Measurements from ENCODE around the gene MBOAT1. TPM values are rescaled to one million over a fixed set of nuclear protein-coding genes. Genes with fewer than 3 reads are reported as not detected.

Gene MBOAT1
- total and polyA plus RNA-seq, 10 donors = 1.0 to 14.9 (median 11.8) TPM

DNA sequence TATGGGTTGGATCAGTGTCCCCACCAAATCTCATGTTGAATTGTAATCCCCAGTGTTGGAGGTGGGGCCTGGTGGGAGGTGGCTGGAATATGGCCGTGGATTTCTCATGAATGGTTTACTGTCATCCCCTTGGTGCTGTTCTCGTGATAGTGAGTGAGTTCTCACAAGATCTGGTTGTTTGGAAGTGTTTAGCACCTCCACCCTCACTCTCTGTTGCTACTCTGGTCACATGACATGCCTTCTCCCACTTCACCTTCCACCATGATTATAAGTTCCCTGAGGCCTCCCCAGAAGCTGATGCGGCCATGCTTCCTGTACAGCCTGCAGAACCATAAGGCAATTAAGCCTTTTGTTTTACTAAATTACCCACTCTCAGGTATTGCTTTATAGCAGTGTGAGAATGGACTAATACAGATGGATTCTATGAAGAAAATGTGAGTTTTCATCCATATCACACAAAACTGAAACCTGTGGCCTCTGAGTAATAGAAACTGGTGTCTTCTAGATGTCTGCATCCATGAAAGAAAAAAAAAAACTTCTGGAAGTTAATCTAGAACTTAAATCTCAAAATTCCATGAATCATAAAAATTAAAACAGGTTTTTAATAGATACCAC, 39.3 kb downstream of the MBOAT1 start:
- intact Hi-C loops (cut with DNase I; ENCODE audit: low total_unique reads) = no loop called here
- DNase-seq = no peak
- TF ChIP-seq POLR2A (IDR thresholded peaks at IDR 0.05) = no peak
- TF ChIP-seq, protein P1, sequence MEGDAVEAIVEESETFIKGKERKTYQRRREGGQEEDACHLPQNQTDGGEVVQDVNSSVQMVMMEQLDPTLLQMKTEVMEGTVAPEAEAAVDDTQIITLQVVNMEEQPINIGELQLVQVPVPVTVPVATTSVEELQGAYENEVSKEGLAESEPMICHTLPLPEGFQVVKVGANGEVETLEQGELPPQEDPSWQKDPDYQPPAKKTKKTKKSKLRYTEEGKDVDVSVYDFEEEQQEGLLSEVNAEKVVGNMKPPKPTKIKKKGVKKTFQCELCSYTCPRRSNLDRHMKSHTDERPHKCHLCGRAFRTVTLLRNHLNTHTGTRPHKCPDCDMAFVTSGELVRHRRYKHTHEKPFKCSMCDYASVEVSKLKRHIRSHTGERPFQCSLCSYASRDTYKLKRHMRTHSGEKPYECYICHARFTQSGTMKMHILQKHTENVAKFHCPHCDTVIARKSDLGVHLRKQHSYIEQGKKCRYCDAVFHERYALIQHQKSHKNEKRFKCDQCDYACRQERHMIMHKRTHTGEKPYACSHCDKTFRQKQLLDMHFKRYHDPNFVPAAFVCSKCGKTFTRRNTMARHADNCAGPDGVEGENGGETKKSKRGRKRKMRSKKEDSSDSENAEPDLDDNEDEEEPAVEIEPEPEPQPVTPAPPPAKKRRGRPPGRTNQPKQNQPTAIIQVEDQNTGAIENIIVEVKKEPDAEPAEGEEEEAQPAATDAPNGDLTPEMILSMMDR (IDR thresholded peaks at IDR 0.05 in 8 of 11, conservative IDR thresholded peaks at IDR 0.05 in 3 of 11) = no peak
- TF ChIP-seq POLR2AphosphoS5 (IDR thresholded peaks at IDR 0.05) = no peak
- WGBS, 5 donors = 91 to 97% (median 94%) methylated on average over 3 of the region's 3 CpGs
- no peaks in the 10 kb centered on the region for H3K9me3 ChIP-seq
- no peaks in the 10 kb centered on the region for H3K27me3 ChIP-seq (replicated peaks in 1 of 7)
- peak overlapping the region in 6 of 8 donors; percentile 53 to 90 (median 81) for H3K27ac ChIP-seq
- H3K36me3 ChIP-seq = no peaks in the 10 kb centered on the region
- H3K4me1 ChIP-seq = peaks cover 0 to 54% (median 15%) of the 10 kb centered on the region in 6 donors
- no peak overlapping the region for H3K4me3 ChIP-seq

DNA sequence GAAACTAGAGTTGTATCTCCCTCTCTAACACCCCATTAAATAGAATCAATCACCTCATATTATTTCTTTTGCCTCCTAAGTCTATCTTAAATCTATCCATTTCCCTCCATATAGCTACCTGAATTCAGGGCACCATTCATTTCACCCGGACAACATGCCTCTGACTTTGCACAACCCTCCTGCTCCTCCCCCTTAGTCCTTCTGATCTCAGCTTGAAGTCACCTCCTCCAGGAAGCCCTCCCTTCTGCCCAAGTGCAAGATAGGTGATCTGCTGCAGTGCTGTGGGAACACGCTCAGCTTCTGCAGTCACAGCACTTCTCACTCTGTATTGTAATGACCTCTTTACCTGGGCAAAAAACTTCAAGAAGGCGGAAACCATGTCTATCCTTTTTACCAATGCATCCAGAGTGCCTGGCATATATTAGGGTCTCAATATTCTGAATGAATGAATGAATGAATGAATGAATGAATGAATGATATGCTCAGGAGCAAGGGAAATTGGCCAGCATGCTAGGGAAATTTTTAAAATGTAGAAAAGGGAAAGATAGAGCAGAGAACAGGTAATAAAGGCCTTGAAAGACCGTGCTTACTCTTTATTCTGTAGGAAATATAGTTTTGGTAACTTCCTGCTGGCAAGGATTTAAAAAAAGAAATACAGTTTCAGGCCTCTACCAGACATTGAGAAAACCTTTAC, 41.7 kb downstream of the MBOAT1 start:
- Histone ChIP-seq H3K9me3 (no peaks in the 10 kb centered on the region), H3K4me3 (no peak overlapping the region), H3K36me3 (peaks cover 0 to 10% (median 0%) of the 10 kb centered on the region in 6 donors), H3K27me3 (replicated peaks in 1 of 7) (no peaks in the 10 kb centered on the region), H3K4me1 (peaks cover 0 to 58% (median 15%) of the 10 kb centered on the region in 6 donors), H3K27ac (peak overlapping the region in 1 of 8 donors; percentile 72)
- DNase-seq = no peak
- TF ChIP-seq, protein P1 (IDR thresholded peaks at IDR 0.05 in 8 of 11, conservative IDR thresholded peaks at IDR 0.05 in 3 of 11) = no peak
- no peak for TF ChIP-seq POLR2AphosphoS5 (IDR thresholded peaks at IDR 0.05)
- TF ChIP-seq POLR2A (IDR thresholded peaks at IDR 0.05) = no peak
- intact Hi-C loops (cut with DNase I; ENCODE audit: low total_unique reads) = no loop called here
- 66 to 81% (median 72%) methylated on average over 4 of the region's 4 CpGs for WGBS, 5 donors

DNA sequence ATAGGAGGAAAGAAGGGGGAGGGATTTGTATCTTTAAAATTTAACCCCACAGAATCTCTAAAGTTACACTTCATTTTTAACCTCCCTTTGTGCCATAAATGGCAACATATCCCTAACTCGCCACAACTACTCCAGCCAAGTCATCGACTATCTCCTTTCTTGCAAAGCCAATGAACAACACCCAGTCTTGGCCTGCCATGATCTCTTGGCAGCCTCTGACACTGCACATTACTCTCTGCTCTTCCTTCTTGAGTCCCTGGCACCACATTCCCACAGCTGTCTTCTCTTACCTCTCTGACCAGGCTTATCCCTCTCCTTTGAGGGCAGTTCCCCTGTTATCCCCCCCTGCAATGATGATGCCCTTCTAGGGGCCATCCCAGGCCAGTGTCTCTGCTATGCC, 42.5 kb downstream of the MBOAT1 start:
- no peak for TF ChIP-seq POLR2A (IDR thresholded peaks at IDR 0.05)
- TF ChIP-seq POLR2AphosphoS5 (IDR thresholded peaks at IDR 0.05) = no peak
- TF ChIP-seq, protein P1 (IDR thresholded peaks at IDR 0.05 in 8 of 11, conservative IDR thresholded peaks at IDR 0.05 in 3 of 11) = no peak
- Histone ChIP-seq H3K27me3 (replicated peaks in 1 of 7) (no peaks in the 10 kb centered on the region), H3K4me3 (no peak overlapping the region), H3K36me3 (peaks cover 0 to 10% (median 0%) of the 10 kb centered on the region in 6 donors), H3K27ac (peak overlapping the region in 6 of 8 donors; percentile 5 to 72 (median 63)), H3K9me3 (no peaks in the 10 kb centered on the region), H3K4me1 (peaks cover 0 to 52% (median 13%) of the 10 kb centered on the region in 6 donors)
- DNase-seq = no peak
- WGBS, 5 donors = 72 to 87% (median 78%) methylated on average over 2 of the region's 2 CpGs
- intact Hi-C loops (cut with DNase I; ENCODE audit: low total_unique reads) = no loop called here

DNA sequence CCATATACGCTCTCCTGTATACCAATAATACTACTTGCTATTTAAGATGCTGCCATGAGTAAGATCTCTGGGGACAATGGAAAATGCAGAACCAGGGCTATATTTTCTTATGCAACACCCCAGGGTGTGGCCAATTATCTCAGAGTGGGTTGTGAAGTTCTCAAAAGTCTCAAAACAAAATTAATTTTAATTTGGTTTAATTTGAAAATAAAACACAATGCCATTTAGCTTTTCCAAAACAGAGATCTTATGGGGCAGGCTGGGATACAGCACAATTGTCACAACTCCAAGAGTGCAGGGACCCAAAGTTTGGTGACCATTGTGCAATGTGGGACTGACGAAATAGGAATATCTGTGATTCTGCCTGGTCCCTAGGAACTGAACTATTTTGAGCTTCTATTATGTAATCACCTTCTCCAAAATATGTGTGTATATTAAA, 43.1 kb downstream of the MBOAT1 start:
- Histone ChIP-seq H3K9me3 (no peaks in the 10 kb centered on the region), H3K4me1 (peaks cover 0 to 46% (median 7%) of the 10 kb centered on the region in 6 donors), H3K4me3 (no peak overlapping the region), H3K27me3 (replicated peaks in 1 of 7) (no peaks in the 10 kb centered on the region), H3K36me3 (peaks cover 0 to 10% (median 0%) of the 10 kb centered on the region in 6 donors), H3K27ac (peak overlapping the region in 6 of 8 donors; percentile 5 to 72 (median 63))
- intact Hi-C loops (cut with DNase I; ENCODE audit: low total_unique reads) = no loop called here
- 53 to 82% (median 66%) methylated on average over 2 of the region's 2 CpGs for WGBS, 5 donors
- peak in 1 of 3 donors; percentile 11 for TF ChIP-seq POLR2AphosphoS5 (IDR thresholded peaks at IDR 0.05)
- TF ChIP-seq, protein P1 (IDR thresholded peaks at IDR 0.05 in 8 of 11, conservative IDR thresholded peaks at IDR 0.05 in 3 of 11) = no peak
- DNase-seq = no peak
